Prostate gland (tissue), 2 donors: Measurements from ENCODE around the gene SERPINA10. TPM values are rescaled to one million over a fixed set of nuclear protein-coding genes. Genes with fewer than 3 reads are reported as not detected.
A peak's percentile ranks its signal among the peaks of the same experiment; 100 is the strongest.

ENCODE experiments used
- DNase-seq: peaks from one replicate; pipeline ENCODE4 v3.0.0-alpha.2; 2019; ENCODE audit warnings: low spot score
- H3K27ac ChIP-seq, 2 donors: fragments of 200-600 bp; sonication (generic); 2 replicates each; pipeline ENCODE4 v1.5.1; 2017 to 2019
- H3K27me3 ChIP-seq: fragments of 200-600 bp; sonication (generic); replicated peaks from 2 replicates; pipeline ENCODE4 v1.5.1; 2019; ENCODE audit not compliant: insufficient read depth
- H3K36me3 ChIP-seq, 2 donors: fragments of 200-600 bp; sonication (generic); 1 replicate in 1 of 2; 2 replicates in 1 of 2; pipeline versions ENCODE4 v1.5.1 to v1.8.1; 2017 to 2019
- H3K4me1 ChIP-seq: fragments of 200-600 bp; sonication (generic); replicated peaks from 2 replicates; pipeline ENCODE4 v1.5.1; 2019
- H3K4me3 ChIP-seq, 2 donors: fragments of 200-600 bp; sonication (generic); 2 replicates each; pipeline ENCODE4 v1.5.1; 2017 to 2019
- H3K9me3 ChIP-seq: fragments of 200-600 bp; sonication (generic); 2 replicates; pipeline ENCODE4 v1.5.1; 2017
- CTCF ChIP-seq, 4 experiments: fragments of 200-600 bp in 2 of 4; fragments of 450-650 bp in 2 of 4; sonication (generic) in 2 of 4; IDR thresholded peaks; 1 replicate in 3 of 4; 2 replicates in 1 of 4; pipeline ENCODE4 v1.5.1; 2016 to 2019; ENCODE audit warnings: antibody characterized with exemption in 4 of 4, mild to moderate bottlenecking in 2 of 4, moderate library complexity in 2 of 4
- POLR2A ChIP-seq: fragments of 450-650 bp; IDR thresholded peaks from one replicate; pipeline ENCODE4 v1.6.1; 2016; ENCODE audit warnings: antibody characterized with exemption, mild to moderate bottlenecking
- POLR2AphosphoS5 ChIP-seq: sonication (generic); formaldehyde crosslinking; IDR thresholded peaks from one replicate; pipeline ENCODE4 v1.6.1; 2017; ENCODE audit warnings: antibody characterized with exemption
- WGBS: methylation state at CpG from one replicate; pipeline ENCODE4 v1.1.5; 2018; 5-methylcytosine and 5-hydroxymethylcytosine counted together
- intact Hi-C: fragments of 100-400 bp; cut with DNase I; formaldehyde crosslinking; loops from one replicate; pipeline ENCODE4 v1.14.2; 2022
- total RNA-seq, 2 donors: library from RNA; depleted of rRNA; stranded (reverse); fragments of >200 nt; gene quantifications; one replicate each; pipeline ENCODE4 v1.1.0, GENCODE V29; 2016

SERPINA10 gene
- total RNA-seq, 2 donors from 2014 or later: not detected

- 83% methylated on average over 2 of the region's 2 CpGs for WGBS
Observed at GRCh38 chr14:94328196-94328595, 35.1 kb upstream of the SERPINA10 start.

GRCh38 chr14:94322648-94323570, 29.8 kb upstream of the SERPINA10 start, which contains the start of gene SERPINA6:
Gene SERPINA6 (minus strand): TSS chr14:94323336. CDS start chr14:94314648, 8,688 bp downstream.
- intact Hi-C loops: no loop called here
- 39% methylated on average over 15 of the region's 15 CpGs for WGBS
- H3K27ac ChIP-seq: no peak within 1 kb of the TSS

More at GRCh38 chr14:94328196-94328595, 35.1 kb upstream of the SERPINA10 start:
- TF ChIP-seq CTCF (IDR thresholded peaks at IDR 0.05) (no peak), POLR2AphosphoS5 (no peak), POLR2A (no peak)
- Histone ChIP-seq H3K9me3 (no peaks in the 10 kb centered on the region), H3K36me3 (no peaks in the 10 kb centered on the region), H3K27ac (no peak overlapping the region), H3K27me3 (peaks cover 5% of the 10 kb centered on the region), H3K4me1 (no peaks in the 10 kb centered on the region), H3K4me3 (no peak overlapping the region)
- DNase-seq: no peak
- intact Hi-C loops: no loop called here

DNA sequence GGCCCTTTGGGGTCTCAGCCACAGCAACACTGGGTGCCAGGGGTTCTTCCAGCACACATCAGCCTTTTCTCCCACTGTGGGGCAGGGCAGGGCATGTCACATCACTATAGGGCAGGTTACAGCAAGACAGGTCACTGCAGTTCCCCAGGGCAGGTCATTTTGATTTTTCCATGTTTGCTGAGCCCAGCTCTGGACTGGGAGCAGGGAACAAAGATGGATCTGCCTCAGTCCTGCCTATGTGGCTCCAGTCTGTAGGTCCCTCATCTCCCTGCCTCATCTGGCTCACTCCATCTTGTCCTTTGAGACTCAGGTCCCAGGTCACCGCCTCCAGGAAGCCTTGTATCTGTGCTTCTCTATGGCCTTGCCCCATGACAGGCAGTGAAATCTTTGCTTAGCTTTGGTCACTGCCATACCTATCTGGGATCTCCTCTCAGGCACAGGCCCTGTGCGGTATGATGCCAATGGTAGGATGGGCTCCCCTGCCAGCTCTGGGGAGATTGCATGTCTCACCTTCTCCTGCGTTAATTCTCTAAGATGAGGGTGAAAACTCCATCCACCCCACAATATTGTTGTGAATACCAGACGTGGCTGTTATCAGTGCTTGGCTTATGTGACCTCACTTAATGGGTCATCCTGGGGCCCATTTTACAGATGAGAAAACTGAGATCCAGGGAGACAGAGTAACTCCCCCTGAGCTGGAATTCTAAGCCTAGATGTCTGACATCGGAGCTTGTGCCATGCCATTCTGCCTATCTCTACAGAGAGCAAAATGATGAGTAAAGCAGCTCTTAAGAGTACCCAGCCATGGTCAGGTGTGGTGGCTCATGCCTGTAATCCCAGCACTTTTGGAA, 28.6 kb upstream of the SERPINA10 start:
- DNase-seq: no peak
- H3K9me3 ChIP-seq: no peaks in the 10 kb centered on the region
- H3K27me3 ChIP-seq: peaks cover 3% of the 10 kb centered on the region
- 86% methylated on average over 5 of the region's 5 CpGs for WGBS
- H3K4me1 ChIP-seq: no peaks in the 10 kb centered on the region
- intact Hi-C loops: no loop called here
- no peak for TF ChIP-seq POLR2AphosphoS5
- TF ChIP-seq CTCF (IDR thresholded peaks at IDR 0.05): no peak
- TF ChIP-seq POLR2A: no peak
- no peak overlapping the region for H3K27ac ChIP-seq
- H3K36me3 ChIP-seq: no peaks in the 10 kb centered on the region
- no peak overlapping the region for H3K4me3 ChIP-seq

More at GRCh38 chr14:94322648-94323570, 29.8 kb upstream of the SERPINA10 start, which contains the start of gene SERPINA6:
- Histone ChIP-seq H3K4me3 (no peak within 1 kb of the TSS), H3K27me3 (peaks cover 3% of the 10 kb centered on the region), H3K36me3 (no peaks in the 10 kb centered on the region), H3K4me1 (no peaks in the 10 kb centered on the region), H3K9me3 (no peaks in the 10 kb centered on the region)
- TF ChIP-seq POLR2AphosphoS5 (no peak), CTCF (IDR thresholded peaks at IDR 0.05) (no peak), POLR2A (no peak)
- DNase-seq: no peak

- H3K27me3 ChIP-seq: peaks cover 3% of the 10 kb centered on the region
- intact Hi-C loops: no loop called here
- H3K4me1 ChIP-seq: no peaks in the 10 kb centered on the region
- WGBS: 38% methylated on average over 5 of the region's 5 CpGs
- no peak for DNase-seq
- no peak overlapping the region for H3K4me3 ChIP-seq
- no peaks in the 10 kb centered on the region for H3K36me3 ChIP-seq
- no peaks in the 10 kb centered on the region for H3K9me3 ChIP-seq
- TF ChIP-seq CTCF (IDR thresholded peaks at IDR 0.05) (no peak), POLR2AphosphoS5 (peak; percentile 15)
- H3K27ac ChIP-seq: no peak overlapping the region
Observed at GRCh38 chr14:94320243-94320642, 27.2 kb upstream of the SERPINA10 start.
